22Rv1 (cell line): Measurements from ENCODE around the gene NCOR1.

Experiments used
- H3K27ac ChIP-seq: fragments of 450-650 bp; 2 replicates; pipeline ENCODE4 v1.5.1; 2017
- CTCF ChIP-seq: fragments of 450-650 bp; IDR thresholded peaks from 2 replicates; pipeline ENCODE4 v1.5.1; 2017; ENCODE audit warnings: mild to moderate bottlenecking
- ZFX ChIP-seq: fragments of 450-650 bp; IDR thresholded peaks from 2 replicates; pipeline ENCODE4 v1.6.1; 2017; ENCODE audit warnings: antibody characterized with exemption, borderline replicate concordance

NCOR1 gene

GRCh38 chr17:15999141-15999973, 216.0 kb downstream of the NCOR1 start, which contains the start of the genes TTC19 and ZSWIM7:
Gene TTC19 (plus strand): TSS chr17:15999824. CDS start chr17:15999849, 25 bp downstream.
Gene ZSWIM7 (minus strand): TSS chr17:15999704. CDS start chr17:15999594, 110 bp downstream.
- H3K27ac ChIP-seq, result peak within 1 kb of the TSS; percentile 94
- TF ChIP-seq CTCF, result no peak
- TF ChIP-seq ZFX, result no peak

- peak overlapping the region; percentile 94 for H3K27ac ChIP-seq
- TF ChIP-seq ZFX (no peak), CTCF (no peak)
These were observed 217.2 kb downstream of the NCOR1 start for GRCh38 chr17:15998031-15998562.

GRCh38 chr17:15996322-15996721, 219.0 kb downstream of the NCOR1 start:
- TF ChIP-seq ZFX, result no peak
- no peak for TF ChIP-seq CTCF
- H3K27ac ChIP-seq, result no peak overlapping the region

- no peak overlapping the region for H3K27ac ChIP-seq
- no peak for TF ChIP-seq ZFX
- no peak for TF ChIP-seq CTCF
These were observed 233.4 kb downstream of the NCOR1 start for GRCh38 chr17:15981646-15982580.

GRCh38 chr17:15981208-15981607, 234.1 kb downstream of the NCOR1 start:
- H3K27ac ChIP-seq, result no peak overlapping the region
- no peak for TF ChIP-seq ZFX
- TF ChIP-seq CTCF, result no peak
